Gastroesophageal sphincter (tissue), 4 donors: ENCODE results near the gene ABLIM2. TPM values are rescaled to one million over a fixed set of nuclear protein-coding genes. Genes with fewer than 3 reads are reported as not detected.
A peak's percentile ranks its signal among the peaks of the same experiment; 100 is the strongest.

ENCODE experiments used
- ATAC-seq: fragments of 150-250 bp; one replicate; pipeline ENCODE4 v1.9.1; 2016; ENCODE audit warnings: mild to moderate bottlenecking, moderate library complexity
- H3K27ac ChIP-seq, 4 donors: fragments of 200-600 bp; sonication (generic) in 3 of 4; 1 replicate in 3 of 4; 2 replicates in 1 of 4; pipeline ENCODE4 v1.5.1; 2016 to 2019
- H3K27me3 ChIP-seq: fragments of 200-600 bp; sonication (generic); one replicate; pipeline ENCODE4 v1.5.1; 2019
- H3K36me3 ChIP-seq, 2 donors: fragments of 200-600 bp; sonication (generic); one replicate each; pipeline ENCODE4 v1.5.1; 2019; ENCODE audit warnings: control low read depth in 1 of 2
- H3K4me1 ChIP-seq, 3 donors: fragments of 200-600 bp; sonication (generic); 1 replicate in 2 of 3; 2 replicates in 1 of 3; pipeline ENCODE4 v1.5.1; 2016 to 2019; ENCODE audit warnings: control low read depth in 2 of 3
- H3K4me3 ChIP-seq, 2 donors: fragments of 200-600 bp; sonication (generic); one replicate each; pipeline ENCODE4 v1.5.1; 2019; ENCODE audit warnings: mild to moderate bottlenecking in 1 of 2, moderate library complexity in 1 of 2
- H3K9me3 ChIP-seq, 3 donors: fragments of 200-600 bp; sonication (generic); one replicate each; pipeline ENCODE4 v1.5.1; 2017 to 2019; ENCODE audit warnings: control low read depth in 2 of 3
- CTCF ChIP-seq, 4 experiments: fragments of 200-600 bp in 2 of 4; fragments of 450-650 bp in 2 of 4; sonication (generic) in 1 of 4; IDR thresholded peaks; one replicate each; pipeline ENCODE4 v1.5.1; 2017 to 2019; ENCODE audit warnings: antibody characterized with exemption in 4 of 4, mild to moderate bottlenecking in 2 of 4, moderate library complexity in 2 of 4
- EP300 ChIP-seq: sonication (generic); formaldehyde crosslinking; IDR thresholded peaks from one replicate; pipeline ENCODE4 v1.6.1; 2017; ENCODE audit warnings: antibody characterized with exemption, mild to moderate bottlenecking
- POLR2A ChIP-seq, 2 donors: fragments of 450-650 bp; IDR thresholded peaks; one replicate each; pipeline ENCODE4 v1.6.1; 2017; ENCODE audit warnings: antibody characterized with exemption in 2 of 2, mild to moderate bottlenecking in 2 of 2, moderate library complexity in 1 of 2
- POLR2AphosphoS5 ChIP-seq: sonication (generic); formaldehyde crosslinking; IDR thresholded peaks from one replicate; pipeline ENCODE4 v1.6.1; 2017; ENCODE audit warnings: antibody characterized with exemption
- WGBS, 2 donors: methylation state at CpG; one replicate each; pipeline ENCODE4 v1.1.5; 2018; ENCODE audit warnings: low coverage in 1 of 2; 5-methylcytosine and 5-hydroxymethylcytosine counted together
- total RNA-seq, 4 donors: library from RNA; depleted of rRNA; stranded (reverse); fragments of >200 nt; gene quantifications; one replicate each; pipeline ENCODE4 v1.1.0, GENCODE V29; 2016

ABLIM2 gene
- total RNA-seq, 4 donors from 2014 or later, result 5.0 to 13.5 (median 8.0) TPM

- H3K9me3 ChIP-seq, result no peaks in the 10 kb centered on the region
- peaks cover 0 to 23% (median 5%) of the 10 kb centered on the region in 3 donors for H3K4me1 ChIP-seq
- H3K36me3 ChIP-seq, result no peaks in the 10 kb centered on the region
- H3K27me3 ChIP-seq, result no peaks in the 10 kb centered on the region
- 99% methylated on average over 11 of the region's 17 CpGs; no CpG with 5 or more reads in 1 of the 2 donors for WGBS, 2 donors
- no peak for ATAC-seq
- H3K27ac ChIP-seq, result no peak overlapping the region
- TF ChIP-seq POLR2A (IDR thresholded peaks at IDR 0.05) (no peak), POLR2AphosphoS5 (no peak), EP300 (no peak), CTCF (IDR thresholded peaks at IDR 0.05) (no peak)
- no peak overlapping the region for H3K4me3 ChIP-seq
These were observed 175.3 kb downstream of the ABLIM2 start for GRCh38 chr4:7983296-7983695.

- ATAC-seq, result no peak
- 67 to 100% methylated on average over 1 of the region's 8 CpGs for WGBS, 2 donors
- peaks cover 0 to 31% (median 10%) of the 10 kb centered on the region in 3 donors for H3K4me1 ChIP-seq
- no peak for TF ChIP-seq POLR2AphosphoS5
- no peak overlapping the region for H3K4me3 ChIP-seq
- H3K36me3 ChIP-seq, result no peaks in the 10 kb centered on the region
- no peaks in the 10 kb centered on the region for H3K27me3 ChIP-seq
- H3K27ac ChIP-seq, result no peak overlapping the region
- H3K9me3 ChIP-seq, result no peaks in the 10 kb centered on the region
These were observed 176.7 kb downstream of the ABLIM2 start for GRCh38 chr4:7981738-7982394.

- H3K27ac ChIP-seq, result no peak overlapping the region
- TF ChIP-seq CTCF (IDR thresholded peaks at IDR 0.05), result no peak
- no peak for TF ChIP-seq EP300
- no peak for TF ChIP-seq POLR2A (IDR thresholded peaks at IDR 0.05)
- TF ChIP-seq POLR2AphosphoS5, result no peak
- H3K9me3 ChIP-seq, result no peaks in the 10 kb centered on the region
- WGBS, 2 donors, result 83 to 84% methylated on average over 2 of the region's 2 CpGs
- H3K4me1 ChIP-seq, result peaks cover 0 to 19% (median 10%) of the 10 kb centered on the region in 3 donors
- no peak for ATAC-seq
- no peak overlapping the region for H3K4me3 ChIP-seq
- no peaks in the 10 kb centered on the region for H3K36me3 ChIP-seq
- H3K27me3 ChIP-seq, result no peaks in the 10 kb centered on the region
These were observed 178.6 kb downstream of the ABLIM2 start for GRCh38 chr4:7980036-7980435.

- 76 to 90% methylated on average over 2 to 4 of the region's 4 CpGs for WGBS, 2 donors
- Histone ChIP-seq H3K9me3 (no peaks in the 10 kb centered on the region), H3K4me3 (no peak overlapping the region), H3K4me1 (peaks cover 0 to 19% (median 10%) of the 10 kb centered on the region in 3 donors), H3K36me3 (no peaks in the 10 kb centered on the region), H3K27ac (no peak overlapping the region), H3K27me3 (no peaks in the 10 kb centered on the region)
- ATAC-seq, result no peak
- TF ChIP-seq POLR2AphosphoS5, result no peak
- no peak for TF ChIP-seq EP300
- no peak for TF ChIP-seq CTCF (IDR thresholded peaks at IDR 0.05)
- no peak for TF ChIP-seq POLR2A (IDR thresholded peaks at IDR 0.05)
These were observed 179.0 kb downstream of the ABLIM2 start for GRCh38 chr4:7979652-7979968.

GRCh38 chr4:7978907-7979651 is 179.5 kb downstream of the ABLIM2 start:
- Histone ChIP-seq H3K4me3 (no peak overlapping the region), H3K4me1 (peaks cover 0 to 19% (median 10%) of the 10 kb centered on the region in 3 donors), H3K9me3 (no peaks in the 10 kb centered on the region), H3K36me3 (no peaks in the 10 kb centered on the region), H3K27ac (peak overlapping the region in 1 of 4 donors; percentile 31), H3K27me3 (no peaks in the 10 kb centered on the region)
- 77% methylated on average over 6 to 7 of the region's 17 CpGs for WGBS, 2 donors
- no peak for TF ChIP-seq POLR2AphosphoS5
- TF ChIP-seq POLR2A (IDR thresholded peaks at IDR 0.05), result no peak
- TF ChIP-seq CTCF (IDR thresholded peaks at IDR 0.05), result no peak
- TF ChIP-seq EP300, result no peak
- no peak for ATAC-seq
